GM19025 (cell line): Measurements from ENCODE around the gene PKNOX2.

Source experiments
- ATAC-seq: cut with Tn5 transposase; IDR thresholded peaks from one replicate; pipeline ENCODE4 v1.9.1; 2021; ENCODE audit warnings: mild to moderate bottlenecking, low read depth, moderate library complexity; ENCODE audit not compliant: unreplicated experiment

Gene PKNOX2

GRCh38 chr11:125373426-125374391 lies 209.2 kb downstream of the PKNOX2 start:
- ATAC-seq = peak; percentile 71

- no peak for ATAC-seq
Observed at GRCh38 chr11:125374398-125374797, 209.8 kb downstream of the PKNOX2 start.

- ATAC-seq = no peak
Observed at GRCh38 chr11:125375146-125375545, 210.6 kb downstream of the PKNOX2 start.

DNA sequence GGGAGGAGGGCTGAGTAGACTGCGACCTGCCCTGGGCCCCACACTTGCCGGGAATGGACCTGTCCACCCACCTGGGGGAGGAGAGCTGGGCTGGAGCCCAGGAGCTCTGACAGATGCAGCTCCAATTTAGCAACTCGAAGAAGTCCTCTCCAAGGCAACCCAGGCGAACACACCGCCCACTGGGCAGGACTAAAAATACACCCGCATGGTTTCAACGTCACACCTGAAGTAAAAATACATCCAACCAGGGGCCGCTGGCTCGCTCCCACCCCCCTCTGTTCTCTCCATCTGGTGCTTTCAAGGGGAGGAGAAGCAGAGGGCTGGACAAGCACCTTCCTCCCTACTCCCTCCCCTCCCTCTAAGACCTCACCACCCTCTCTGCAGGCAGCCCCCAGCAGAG lies 211.6 kb downstream of the PKNOX2 start:
- no peak for ATAC-seq

- no peak for ATAC-seq
Observed at GRCh38 chr11:125376856-125377255, 212.3 kb downstream of the PKNOX2 start.

DNA sequence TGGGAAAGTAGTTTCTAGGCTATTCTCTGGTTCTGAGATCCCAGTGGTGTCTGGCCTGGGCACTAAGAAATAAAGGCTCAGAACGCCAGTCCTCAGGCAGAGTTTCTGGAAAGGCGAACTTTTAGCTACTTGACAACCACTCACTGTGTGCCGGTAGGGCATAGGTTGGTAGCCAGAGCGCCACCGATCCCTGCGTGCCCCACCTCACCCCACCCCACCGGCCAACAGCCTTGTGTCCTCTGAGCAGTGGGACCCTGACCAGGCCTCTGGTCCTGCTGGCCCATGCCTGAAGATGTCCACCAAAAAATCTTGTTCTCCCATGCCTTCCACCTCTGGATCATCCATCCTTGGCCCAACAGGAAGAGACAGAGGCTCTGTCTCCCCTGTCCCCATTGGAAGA lies 213.5 kb downstream of the PKNOX2 start:
- no peak for ATAC-seq

GRCh38 chr11:125378571-125378970 lies 214.0 kb downstream of the PKNOX2 start:
- no peak for ATAC-seq

DNA sequence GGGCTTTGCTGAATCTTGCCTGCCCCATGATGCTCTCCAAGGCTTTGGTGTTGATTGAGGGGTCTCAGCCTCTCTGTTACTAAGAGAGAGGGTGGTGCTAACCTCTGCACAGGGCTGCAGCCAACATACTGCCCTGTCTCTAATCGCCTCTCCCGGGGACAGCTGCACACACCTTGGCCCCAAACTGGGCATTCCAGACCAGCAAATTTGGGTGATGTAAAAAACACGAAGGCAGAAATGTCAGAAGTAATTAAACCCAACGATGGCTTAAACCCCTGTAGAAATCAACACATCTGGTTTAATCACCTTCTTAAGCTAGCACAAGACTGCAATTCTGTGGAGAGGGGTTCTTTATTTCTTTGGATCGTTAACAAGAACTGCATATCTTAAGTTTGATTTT lies 215.0 kb downstream of the PKNOX2 start:
- ATAC-seq = no peak

GRCh38 chr11:125379981-125380380 lies 215.4 kb downstream of the PKNOX2 start:
- no peak for ATAC-seq

DNA sequence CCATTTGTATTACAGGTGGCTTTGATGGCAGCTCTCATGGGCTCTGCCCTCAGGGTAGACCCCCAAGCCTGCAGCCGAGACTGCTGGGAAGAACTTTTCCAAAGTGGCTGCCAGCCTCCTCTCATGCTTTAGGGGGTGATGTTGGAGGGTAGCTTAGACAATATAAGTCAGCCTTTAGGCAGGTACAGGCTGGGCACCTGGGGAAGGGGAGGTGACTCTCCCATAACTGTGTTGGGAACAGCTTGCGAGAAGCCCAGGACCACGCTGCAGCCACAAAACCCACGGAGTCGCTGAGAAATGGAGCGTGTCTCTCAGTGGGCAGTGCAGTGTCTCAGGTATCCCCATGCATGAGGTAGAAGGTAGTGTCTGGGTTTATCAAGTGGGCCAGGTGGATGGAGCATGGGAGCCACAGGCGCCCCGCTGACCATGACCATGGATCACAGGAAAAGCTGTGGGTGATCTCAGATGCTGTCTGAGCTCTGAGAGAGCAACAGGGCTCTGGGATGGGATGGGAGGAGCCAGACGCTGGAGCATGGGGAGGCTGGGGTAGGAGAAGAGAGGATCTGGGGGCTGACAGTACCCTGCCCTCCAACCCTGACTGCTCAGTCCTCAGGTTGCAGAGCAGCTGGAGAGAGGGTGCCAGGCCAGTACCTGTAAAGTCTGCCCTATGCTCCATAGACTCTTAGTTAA lies 216.3 kb downstream of the PKNOX2 start:
- no peak for ATAC-seq

DNA sequence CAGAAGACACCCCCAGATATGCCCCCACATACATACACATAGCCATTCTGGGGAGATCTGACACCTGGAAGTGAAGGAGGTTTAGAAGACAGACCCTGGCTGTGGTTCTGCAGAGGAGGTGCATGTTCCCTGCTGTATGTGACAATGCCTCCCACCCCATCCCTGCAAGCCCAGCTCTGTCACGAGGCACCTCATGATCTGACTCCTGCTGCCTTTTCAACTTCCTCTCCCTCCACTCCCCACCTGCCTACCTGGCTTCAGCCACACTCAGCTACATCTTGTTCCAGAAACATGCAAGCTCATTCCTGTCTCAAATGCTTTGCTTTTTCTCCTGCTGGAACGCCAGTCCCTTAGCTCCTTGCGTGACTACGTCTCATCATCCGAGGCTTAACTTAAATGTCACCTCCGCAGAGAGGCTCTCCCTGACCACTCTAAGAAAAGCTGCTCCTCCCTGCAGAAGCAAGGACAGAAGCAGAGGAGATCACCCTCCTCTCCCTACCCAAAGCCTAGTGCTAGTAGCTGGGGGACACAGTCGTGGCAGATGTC lies 217.0 kb downstream of the PKNOX2 start:
- no peak for ATAC-seq

GRCh38 chr11:125382314-125382791 lies 217.8 kb downstream of the PKNOX2 start:
- ATAC-seq = no peak

GRCh38 chr11:125382822-125383221 lies 218.3 kb downstream of the PKNOX2 start:
- ATAC-seq = no peak

DNA sequence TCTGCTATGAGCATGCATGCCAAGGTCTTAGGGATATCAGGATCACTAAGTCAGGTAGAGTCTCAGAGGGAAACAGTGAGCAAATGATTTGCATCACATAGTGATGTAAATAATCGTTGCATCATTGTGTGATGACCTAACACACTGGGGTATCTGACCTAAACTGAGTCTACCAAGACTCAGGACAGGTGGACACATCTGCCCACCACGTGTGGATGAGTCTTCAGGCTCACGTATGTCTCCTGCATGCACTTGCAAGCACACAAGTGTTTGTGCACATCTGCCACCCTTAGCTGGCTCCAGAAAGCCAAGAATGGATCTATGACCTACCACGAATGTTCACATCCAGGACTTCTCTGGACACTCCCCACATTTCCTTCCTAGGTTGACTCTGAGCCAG lies 220.3 kb downstream of the PKNOX2 start:
- ATAC-seq = no peak

DNA sequence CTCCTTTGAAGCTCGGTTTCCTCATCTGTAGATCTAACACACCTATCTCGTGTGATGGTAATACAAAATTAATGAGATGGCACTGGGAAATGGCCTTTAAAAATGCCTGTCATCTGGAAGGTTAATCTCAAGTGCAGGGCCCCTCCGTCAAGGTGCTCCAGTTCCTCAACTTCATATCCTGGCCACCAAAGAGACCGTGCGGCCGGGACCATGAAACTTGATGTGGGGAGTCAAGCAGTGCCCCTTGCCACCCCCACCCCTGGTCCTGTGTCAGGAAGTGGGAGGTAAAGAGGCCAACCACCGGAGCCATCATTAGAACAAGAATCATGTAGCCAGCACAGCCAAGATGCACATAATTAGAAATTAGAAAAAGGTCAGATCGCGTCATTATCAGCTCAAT lies 223.3 kb downstream of the PKNOX2 start:
- no peak for ATAC-seq

DNA sequence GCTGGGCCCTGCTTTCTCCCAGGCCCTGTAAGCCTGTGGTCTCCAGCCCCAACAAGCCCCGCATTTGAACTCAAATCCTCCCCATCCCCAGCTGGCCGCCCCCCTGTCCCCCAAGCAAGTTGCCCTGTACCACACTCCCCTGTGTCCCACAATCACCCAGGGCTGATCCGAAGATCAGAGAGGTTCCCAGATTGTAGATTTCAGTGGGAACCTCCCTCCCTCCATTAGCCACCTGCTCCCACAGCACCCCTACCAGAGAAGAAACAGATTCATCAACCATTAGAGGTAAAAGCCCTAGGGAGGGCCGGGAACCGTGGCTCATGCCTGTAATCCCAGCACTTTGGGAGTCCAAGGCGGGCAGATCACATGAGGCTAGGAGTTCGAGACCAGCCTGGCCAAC lies 224.1 kb downstream of the PKNOX2 start:
- ATAC-seq = no peak

- ATAC-seq = no peak
Observed at GRCh38 chr11:125389339-125390166, 225.0 kb downstream of the PKNOX2 start.

DNA sequence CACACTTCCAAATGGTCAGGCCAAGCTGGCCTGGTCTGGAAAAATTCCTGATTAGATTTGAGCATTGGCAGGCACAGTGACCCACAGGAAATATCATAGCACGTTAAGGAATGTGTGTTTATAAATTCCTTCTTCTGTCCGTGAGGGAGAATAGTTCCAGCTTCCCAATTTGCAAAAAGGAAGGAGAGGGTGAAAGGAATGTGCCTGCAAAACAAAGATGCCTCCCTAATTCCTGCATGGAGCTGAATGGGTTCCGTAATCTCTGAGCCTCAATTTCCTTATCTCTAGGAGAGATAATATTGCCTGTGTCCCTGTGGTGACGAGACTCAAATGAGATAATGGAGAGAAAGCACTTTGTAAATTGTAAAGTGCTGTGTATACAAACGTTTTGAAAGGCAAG lies 226.4 kb downstream of the PKNOX2 start:
- ATAC-seq = no peak

DNA sequence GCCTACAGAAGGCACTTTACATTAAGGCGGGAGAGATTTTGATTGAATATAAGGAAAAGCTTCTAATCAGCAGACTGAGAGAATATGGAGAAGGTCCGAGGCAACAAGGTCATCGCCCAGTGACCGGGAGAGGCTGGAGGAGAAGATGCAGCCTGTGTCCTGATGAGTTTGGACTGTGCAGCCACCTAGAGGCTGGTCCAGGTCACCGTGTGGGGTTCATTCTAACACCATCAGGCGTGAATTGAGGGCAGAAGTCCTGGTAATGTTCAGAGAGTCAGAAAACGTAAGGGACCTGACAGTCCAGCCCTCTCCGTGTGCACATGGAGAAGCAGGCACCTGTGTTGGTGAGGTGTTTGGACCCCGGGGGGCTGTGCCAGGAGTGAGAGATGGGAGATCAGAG lies 228.8 kb downstream of the PKNOX2 start:
- no peak for ATAC-seq

GRCh38 chr11:125394296-125394695 lies 229.7 kb downstream of the PKNOX2 start:
- ATAC-seq = no peak
